Suprapubic skin (tissue), 4 donors: ENCODE data around the gene OR2G6. TPM values are rescaled to one million over a fixed set of nuclear protein-coding genes. Genes with fewer than 3 reads are reported as not detected.
"Not testable (repeated sequence)": the region's sequence is repeated elsewhere in the genome, so short reads cannot be mapped to it uniquely, and the experiment has no call there.

Experiments
- DNase-seq, 2 donors: peaks; one replicate each; pipeline ENCODE4 v3.0.0-alpha.2; 2019; ENCODE audit warnings: low spot score in 2 of 2
- H3K27ac ChIP-seq: fragments of 200-600 bp; sonication (generic); one replicate; pipeline ENCODE4 v1.5.1; 2019
- H3K27me3 ChIP-seq: fragments of 200-600 bp; sonication (generic); one replicate; pipeline ENCODE4 v1.5.1; 2019
- H3K36me3 ChIP-seq: fragments of 200-600 bp; sonication (generic); one replicate; pipeline ENCODE4 v1.5.1; 2019
- H3K4me1 ChIP-seq: fragments of 200-600 bp; sonication (generic); one replicate; pipeline ENCODE4 v1.5.1; 2019
- H3K4me3 ChIP-seq: fragments of 200-600 bp; sonication (generic); one replicate; pipeline ENCODE4 v1.5.1; 2019; ENCODE audit warnings: mild to moderate bottlenecking
- H3K9me3 ChIP-seq: fragments of 200-600 bp; sonication (generic); one replicate; pipeline ENCODE4 v1.5.1; 2019
- POLR2A ChIP-seq, 2 donors: fragments of 450-650 bp; IDR thresholded peaks; one replicate each; pipeline ENCODE4 v1.6.1; 2017; ENCODE audit warnings: antibody characterized with exemption in 2 of 2, mild to moderate bottlenecking in 2 of 2, moderate library complexity in 2 of 2
- POLR2AphosphoS5 ChIP-seq, 3 donors: sonication (generic); formaldehyde crosslinking; IDR thresholded peaks; one replicate each; pipeline ENCODE4 v1.6.1; 2017; ENCODE audit warnings: antibody characterized with exemption in 3 of 3
- WGBS: methylation state at CpG from one replicate; pipeline ENCODE4 v1.1.5; 2018; 5-methylcytosine and 5-hydroxymethylcytosine counted together
- total RNA-seq, 4 donors: library from RNA; depleted of rRNA; stranded (reverse); fragments of >200 nt; gene quantifications; one replicate each; pipeline ENCODE4 v1.1.0, GENCODE V29; 2016
- TF ChIP-seq, protein P1 (sequence below), 2 donors: fragments of 200-600 bp in 1 of 2; fragments of 450-650 bp in 1 of 2; sonication (generic) in 1 of 2; IDR thresholded peaks; one replicate each; pipeline ENCODE4 v1.5.1; 2016 to 2019; ENCODE audit warnings: antibody characterized with exemption in 2 of 2, mild to moderate bottlenecking in 1 of 2, moderate library complexity in 1 of 2

Gene OR2G6
- under 1 TPM in 2 of 4 donors, not detected in 2; 0.10 to 0.98 TPM for total RNA-seq

DNA sequence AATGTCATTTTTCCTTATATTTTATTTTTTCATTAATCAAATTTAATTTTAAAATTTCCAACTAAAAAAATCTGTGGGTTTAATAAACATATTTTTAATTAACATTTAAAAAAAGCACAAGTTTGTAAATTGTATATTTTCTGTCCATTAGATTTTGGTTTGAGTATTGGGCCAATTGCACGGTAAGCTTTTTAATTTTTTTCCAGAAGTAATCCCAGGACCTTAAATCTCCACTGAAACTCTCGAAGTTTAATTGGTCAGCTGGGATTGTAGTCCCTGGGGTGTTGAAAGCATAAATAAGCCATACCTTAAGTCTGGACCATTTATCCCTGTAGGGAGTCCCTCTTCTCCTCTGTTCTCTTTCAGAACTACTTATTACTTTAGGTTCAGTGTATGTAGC lies at the start of gene OR2G6:
Gene OR2G6, plus strand, starts transcription at position 301 of the 400 bp plus-strand sequence. CDS start 13,574 bp downstream, outside the sequence.
- H3K36me3 ChIP-seq, H3K27me3 ChIP-seq, H3K4me1 ChIP-seq, DNase-seq, H3K9me3 ChIP-seq, H3K27ac ChIP-seq, H3K4me3 ChIP-seq: not testable (repeated sequence)
- no CpG with 5 or more reads among the region's 2 CpGs for WGBS

DNA sequence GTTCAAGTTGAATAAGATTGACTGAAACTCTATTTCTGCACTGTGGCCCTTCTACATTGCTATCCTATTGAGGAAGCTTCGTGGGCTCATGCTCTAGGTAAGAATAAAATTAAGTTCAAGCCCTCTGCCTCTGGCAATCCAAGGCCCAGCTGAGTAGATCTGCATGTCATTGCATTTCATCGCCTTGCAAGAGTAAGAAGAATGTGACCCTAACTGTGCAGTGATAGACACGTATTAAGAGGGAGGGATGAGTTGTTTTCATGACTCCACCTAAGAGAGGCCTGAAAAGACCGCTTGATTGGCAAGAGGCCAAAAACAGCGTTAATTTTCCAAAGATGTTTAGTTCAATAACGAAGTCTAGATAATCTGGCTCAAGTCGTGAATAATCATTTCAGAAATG lies 48.8 kb upstream of the OR2G6 start:
- not testable (repeated sequence) for H3K4me3 ChIP-seq, H3K9me3 ChIP-seq, H3K36me3 ChIP-seq, DNase-seq, H3K4me1 ChIP-seq, H3K27me3 ChIP-seq, H3K27ac ChIP-seq
- WGBS, result 63% methylated on average over 7 of the region's 7 CpGs

DNA sequence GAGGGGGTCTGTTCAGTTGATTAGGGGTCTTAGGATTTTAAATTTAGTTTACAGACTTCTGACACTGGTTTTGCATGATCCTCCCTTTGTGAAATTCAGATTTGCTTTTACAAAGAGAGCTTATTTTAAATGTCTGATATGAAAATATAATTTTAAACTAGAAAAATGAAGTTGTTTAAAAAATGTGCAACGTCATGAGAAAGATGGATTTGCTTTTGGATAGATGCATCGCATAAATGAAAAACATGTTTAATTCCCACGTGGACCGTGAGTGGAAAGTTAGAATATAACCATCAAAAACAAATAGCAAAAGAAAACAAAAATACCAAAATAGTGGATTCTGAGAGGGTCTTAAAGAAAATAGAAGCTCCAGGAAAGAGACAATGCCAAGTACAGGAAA lies 36.7 kb upstream of the OR2G6 start:
- no peak for DNase-seq
- H3K4me1 ChIP-seq, result no peaks in the 10 kb centered on the region
- H3K4me3 ChIP-seq, result no peak overlapping the region
- no peaks in the 10 kb centered on the region for H3K27me3 ChIP-seq
- no peaks in the 10 kb centered on the region for H3K36me3 ChIP-seq
- H3K27ac ChIP-seq, result no peak overlapping the region
- no peaks in the 10 kb centered on the region for H3K9me3 ChIP-seq
- whole genome bisulfite sequencing, result 85% methylated on average over 4 of the region's 4 CpGs
- TF ChIP-seq, protein P1, sequence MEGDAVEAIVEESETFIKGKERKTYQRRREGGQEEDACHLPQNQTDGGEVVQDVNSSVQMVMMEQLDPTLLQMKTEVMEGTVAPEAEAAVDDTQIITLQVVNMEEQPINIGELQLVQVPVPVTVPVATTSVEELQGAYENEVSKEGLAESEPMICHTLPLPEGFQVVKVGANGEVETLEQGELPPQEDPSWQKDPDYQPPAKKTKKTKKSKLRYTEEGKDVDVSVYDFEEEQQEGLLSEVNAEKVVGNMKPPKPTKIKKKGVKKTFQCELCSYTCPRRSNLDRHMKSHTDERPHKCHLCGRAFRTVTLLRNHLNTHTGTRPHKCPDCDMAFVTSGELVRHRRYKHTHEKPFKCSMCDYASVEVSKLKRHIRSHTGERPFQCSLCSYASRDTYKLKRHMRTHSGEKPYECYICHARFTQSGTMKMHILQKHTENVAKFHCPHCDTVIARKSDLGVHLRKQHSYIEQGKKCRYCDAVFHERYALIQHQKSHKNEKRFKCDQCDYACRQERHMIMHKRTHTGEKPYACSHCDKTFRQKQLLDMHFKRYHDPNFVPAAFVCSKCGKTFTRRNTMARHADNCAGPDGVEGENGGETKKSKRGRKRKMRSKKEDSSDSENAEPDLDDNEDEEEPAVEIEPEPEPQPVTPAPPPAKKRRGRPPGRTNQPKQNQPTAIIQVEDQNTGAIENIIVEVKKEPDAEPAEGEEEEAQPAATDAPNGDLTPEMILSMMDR (IDR thresholded peaks at IDR 0.05), result no peak
- TF ChIP-seq POLR2A (IDR thresholded peaks at IDR 0.05) (no peak), POLR2AphosphoS5 (IDR thresholded peaks at IDR 0.05) (no peak)

DNA sequence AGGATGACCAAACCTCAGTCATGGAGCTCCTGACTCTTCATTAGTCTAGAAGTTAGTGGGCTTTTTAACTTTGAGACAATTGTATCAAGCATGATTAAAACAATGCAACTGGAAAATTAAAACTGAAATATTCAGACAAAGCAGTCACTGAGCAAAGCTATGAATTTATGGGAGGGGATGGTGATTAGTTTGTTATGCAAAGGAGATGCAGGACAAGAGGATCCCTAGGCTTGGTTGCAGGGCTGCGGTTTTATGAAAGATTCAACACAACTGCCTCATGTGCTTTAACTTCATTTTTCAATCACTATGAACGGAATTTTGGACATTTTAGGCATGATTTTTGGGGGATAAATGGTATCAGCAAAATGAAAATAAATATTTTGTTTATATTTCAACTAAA lies 35.8 kb upstream of the OR2G6 start:
- WGBS, result 70% methylated on average over 2 of the region's 2 CpGs
- DNase-seq, H3K4me1 ChIP-seq, H3K27me3 ChIP-seq, H3K27ac ChIP-seq, H3K4me3 ChIP-seq, H3K9me3 ChIP-seq, H3K36me3 ChIP-seq: not testable (repeated sequence)

DNA sequence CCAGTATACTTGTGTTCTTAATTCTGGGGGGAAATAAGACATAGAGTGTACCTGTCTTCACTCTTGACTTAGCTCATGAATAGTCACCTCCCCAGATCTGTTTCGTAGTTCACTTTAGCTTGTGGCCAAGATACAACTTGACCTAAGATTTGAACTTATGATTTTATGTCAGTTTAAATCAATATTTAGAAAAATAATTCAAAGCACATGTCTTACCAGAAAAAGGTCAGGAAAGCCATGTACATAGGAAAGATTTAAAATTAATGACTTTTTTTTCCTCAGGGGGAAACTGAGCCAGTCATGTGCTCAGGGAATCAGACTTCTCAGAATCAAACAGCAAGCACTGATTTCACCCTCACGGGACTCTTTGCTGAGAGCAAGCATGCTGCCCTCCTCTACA lies 34.8 kb upstream of the OR2G6 start, which contains the start of gene OR2T3:
Gene OR2T3, plus strand, starts transcription at position 301 of the 400 bp plus-strand sequence. Its CDS starts 0 bp downstream, at position 301.
- H3K4me3 ChIP-seq, H3K36me3 ChIP-seq, H3K9me3 ChIP-seq, DNase-seq, H3K27me3 ChIP-seq, H3K4me1 ChIP-seq, H3K27ac ChIP-seq: not testable (repeated sequence)
- WGBS, result 71% methylated on average over 1 of the region's 2 CpGs

DNA sequence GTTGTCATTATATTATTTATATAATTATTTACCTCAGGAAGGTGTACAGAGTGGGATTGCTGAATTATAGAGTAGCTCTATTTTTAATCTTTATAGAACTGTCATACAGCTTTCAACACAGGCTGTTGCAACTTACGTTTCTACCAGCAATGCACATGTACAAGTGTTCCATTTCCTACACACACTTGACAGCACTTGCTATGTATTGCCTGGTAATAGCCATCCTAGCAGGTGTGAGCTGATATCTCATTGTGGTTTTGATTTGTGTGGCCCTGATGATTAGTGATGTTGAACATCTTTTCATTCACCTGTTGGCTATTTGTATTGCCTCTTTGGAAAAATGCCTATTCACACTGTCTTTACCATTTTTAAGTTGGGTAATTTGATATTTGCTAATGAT lies 32.2 kb upstream of the OR2G6 start:
- not testable (repeated sequence) for H3K4me1 ChIP-seq, H3K36me3 ChIP-seq, H3K27ac ChIP-seq, H3K9me3 ChIP-seq, H3K4me3 ChIP-seq, DNase-seq, H3K27me3 ChIP-seq
- no CpG with 5 or more reads among the region's 1 CpG for WGBS

DNA sequence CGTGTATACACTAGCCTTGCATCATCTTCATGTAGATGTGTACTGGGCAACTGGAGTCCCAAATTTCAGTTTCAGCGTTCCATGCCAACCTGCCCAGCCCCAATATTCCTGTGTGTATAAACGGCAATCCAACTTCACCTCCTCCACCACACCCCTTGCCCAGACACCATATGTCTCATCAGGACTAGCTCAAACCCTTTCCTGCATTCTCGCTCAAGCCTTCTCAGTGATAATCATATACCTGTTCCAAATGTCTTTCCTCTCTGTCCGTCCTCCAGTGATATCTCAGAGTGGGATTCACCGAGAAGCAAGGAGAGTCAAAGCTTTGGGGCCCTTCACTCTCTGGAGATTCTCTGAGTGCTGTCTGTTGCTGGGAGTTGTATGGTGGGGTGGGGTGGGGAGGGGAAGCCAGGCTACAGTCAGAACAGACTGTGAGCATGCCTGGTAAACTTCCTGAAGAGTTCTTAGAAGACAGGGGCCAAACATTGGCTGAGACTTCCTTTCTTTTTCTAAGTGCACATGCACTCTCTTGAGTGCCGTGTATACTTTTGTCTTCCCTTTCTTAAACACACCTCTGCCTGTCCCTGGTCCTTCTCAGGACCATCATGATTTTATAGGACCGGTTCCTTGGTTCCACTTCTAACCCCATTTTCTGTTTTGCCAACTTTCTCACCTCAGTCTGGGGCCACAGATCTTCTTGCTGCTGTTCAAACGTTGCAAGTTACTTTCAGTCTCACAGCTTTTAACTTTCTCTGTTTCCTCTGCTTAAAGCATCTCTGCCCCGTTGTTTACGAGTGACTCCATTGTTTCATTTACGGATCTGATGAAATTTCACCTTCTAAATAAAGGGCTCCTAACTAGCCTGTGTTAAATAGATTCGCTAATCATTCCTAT lies 25.9 kb upstream of the OR2G6 start:
- H3K27me3 ChIP-seq, H3K36me3 ChIP-seq, H3K9me3 ChIP-seq, H3K4me1 ChIP-seq, H3K27ac ChIP-seq, H3K4me3 ChIP-seq, DNase-seq: not testable (repeated sequence)
- 75% methylated on average over 13 of the region's 13 CpGs for WGBS

DNA sequence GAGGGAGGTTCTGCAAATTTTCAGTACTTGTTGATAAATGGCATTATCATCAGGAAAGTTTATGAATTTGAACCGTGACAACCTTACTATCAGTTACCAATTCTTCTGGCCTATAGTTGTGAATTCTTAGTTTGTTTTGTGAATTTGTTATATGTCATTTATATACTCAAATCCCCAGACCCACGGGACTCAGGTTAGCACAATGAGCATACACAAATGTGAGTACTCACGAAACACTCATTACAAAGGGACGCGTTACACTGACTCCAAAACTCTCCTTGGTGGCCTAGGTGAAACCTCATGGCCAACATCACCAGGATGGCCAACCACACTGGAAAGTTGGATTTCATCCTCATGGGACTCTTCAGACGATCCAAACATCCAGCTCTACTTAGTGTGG lies 19.6 kb upstream of the OR2G6 start, which contains the start of gene OR2T5:
Gene OR2T5, plus strand, starts transcription at position 301 of the 400 bp plus-strand sequence. Its CDS starts 0 bp downstream, at position 301.
- not testable (repeated sequence) for DNase-seq, H3K36me3 ChIP-seq, H3K27me3 ChIP-seq, H3K4me3 ChIP-seq, H3K9me3 ChIP-seq, H3K4me1 ChIP-seq, H3K27ac ChIP-seq
- no CpG with 5 or more reads among the region's 6 CpGs for WGBS

DNA sequence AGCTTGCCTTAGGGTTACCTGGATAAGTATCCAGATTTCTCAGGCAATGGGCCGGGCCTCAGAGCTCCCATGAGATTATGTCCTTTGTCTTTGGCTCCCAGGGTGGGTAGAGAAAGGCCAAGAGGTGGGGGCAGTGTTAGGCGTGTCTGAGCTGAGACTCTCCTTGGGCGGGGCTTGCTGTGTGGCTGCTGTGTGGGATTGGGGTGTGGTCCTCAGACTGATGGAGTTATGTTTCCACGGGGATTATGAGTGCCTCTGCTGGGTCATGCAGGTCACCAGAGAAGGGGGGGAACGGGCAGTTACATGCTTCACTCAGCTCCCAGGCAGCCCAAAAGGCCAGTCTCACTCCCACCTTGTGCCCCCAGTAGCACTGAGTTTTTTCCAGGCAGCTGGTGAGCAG lies 11.2 kb upstream of the OR2G6 start:
- not testable (repeated sequence) for DNase-seq, H3K9me3 ChIP-seq, H3K4me1 ChIP-seq, H3K4me3 ChIP-seq, H3K27ac ChIP-seq, H3K36me3 ChIP-seq, H3K27me3 ChIP-seq
- no CpG with 5 or more reads among the region's 5 CpGs for WGBS

DNA sequence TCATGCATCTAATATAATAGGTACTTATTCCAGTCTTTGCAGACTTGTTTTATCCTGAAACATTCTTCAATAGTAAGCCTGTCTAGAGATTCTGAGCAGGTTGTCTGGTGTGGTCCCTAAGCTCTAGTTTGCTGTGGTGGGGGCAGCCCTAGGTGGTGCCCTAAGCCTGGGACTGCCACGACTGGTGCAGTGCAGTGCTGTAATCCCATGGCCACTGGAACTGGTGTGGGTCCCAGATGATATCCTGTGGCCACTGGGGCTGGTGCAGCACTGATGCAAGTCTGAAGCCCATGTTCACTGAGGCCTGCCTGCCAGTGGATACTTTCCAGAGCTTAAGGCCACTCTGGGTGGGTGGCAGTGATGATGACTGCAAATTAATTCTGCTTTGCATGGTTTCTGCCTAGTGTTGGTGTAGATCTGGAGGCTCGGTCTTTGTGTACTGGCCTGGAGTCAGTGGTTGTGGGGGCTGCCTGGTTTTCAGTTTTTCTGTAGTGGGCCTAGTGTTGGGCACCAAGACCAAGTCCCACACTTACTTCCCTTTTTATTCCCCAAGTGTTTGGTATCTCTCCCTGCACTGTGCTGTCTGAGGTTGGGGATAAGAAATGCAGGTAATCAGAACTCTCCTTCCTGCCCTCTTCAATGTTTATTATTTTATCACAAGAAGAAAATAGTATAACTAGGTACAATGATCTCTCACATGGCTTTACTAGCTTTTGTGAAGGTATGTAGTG lies 7.4 kb upstream of the OR2G6 start:
- not testable (repeated sequence) for H3K4me1 ChIP-seq, DNase-seq, H3K9me3 ChIP-seq, H3K36me3 ChIP-seq, H3K27ac ChIP-seq, H3K27me3 ChIP-seq, H3K4me3 ChIP-seq
- 67% methylated on average over 1 of the region's 2 CpGs for WGBS

DNA sequence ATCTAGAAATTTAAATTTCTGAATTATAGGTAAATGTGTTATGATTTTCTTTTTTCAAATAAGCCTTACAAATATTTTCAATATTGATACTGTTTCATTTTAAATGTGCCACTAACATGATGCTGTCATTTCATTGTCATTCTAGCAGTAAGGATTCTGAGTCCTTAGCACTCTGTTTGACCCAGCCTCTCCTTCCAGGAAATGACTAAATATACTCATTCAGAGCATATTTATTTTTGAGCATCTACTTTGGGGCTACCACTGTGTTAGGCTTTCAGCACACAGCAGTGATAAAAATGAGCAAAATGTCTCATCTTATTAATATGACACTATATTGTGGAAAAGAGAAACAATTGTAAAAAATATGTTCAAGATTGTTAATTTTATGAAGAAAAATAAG lies 2.3 kb downstream of the OR2G6 start:
- H3K9me3 ChIP-seq, DNase-seq, H3K27ac ChIP-seq, H3K36me3 ChIP-seq, H3K27me3 ChIP-seq, H3K4me1 ChIP-seq, H3K4me3 ChIP-seq: not testable (repeated sequence)
